Stimulated activated CD8-positive, alpha-beta memory T cell treated with anti-CD3 and anti-CD28 coated beads, Interleukin-7, amount 100 ng/mL, for 4 hours (primary cell): ENCODE results near the gene C1orf52.

Source experiments
- DNase-seq, 2 donors: peaks; one replicate each; pipeline ENCODE4 v3.0.0-alpha.2; 2020; ENCODE audit warnings: low read depth in 2 of 2

C1orf52 gene

GRCh38 chr1:85259118-85259911 is at the start of gene C1orf52:
TSS of gene C1orf52 (minus strand) at chr1:85259662. CDS start at chr1:85259633, 29 bp downstream.
- DNase-seq: peak; percentile 90 to 92

GRCh38 chr1:85308833-85309350 is 49.4 kb upstream of the C1orf52 start:
- DNase-seq: no peak

GRCh38 chr1:85307987-85308832 is 48.7 kb upstream of the C1orf52 start:
- DNase-seq: peak; percentile 31 to 44

- DNase-seq: no peak
Measured at GRCh38 chr1:85306236-85306635, 46.8 kb upstream of the C1orf52 start.

GRCh38 chr1:85303440-85304162 is 44.1 kb upstream of the C1orf52 start:
- no peak for DNase-seq

- no peak for DNase-seq
Measured at GRCh38 chr1:85300140-85300539, 40.7 kb upstream of the C1orf52 start.

GRCh38 chr1:85297855-85298629 is 38.6 kb upstream of the C1orf52 start:
- DNase-seq: peak; percentile 71 to 76

GRCh38 chr1:85297538-85297854 is 38.0 kb upstream of the C1orf52 start:
- no peak for DNase-seq

- DNase-seq: no peak
Measured at GRCh38 chr1:85296980-85297379, 37.5 kb upstream of the C1orf52 start.

GRCh38 chr1:85295654-85296053 is 36.2 kb upstream of the C1orf52 start:
- DNase-seq: no peak

- DNase-seq: no peak
Measured at GRCh38 chr1:85295006-85295431, 35.6 kb upstream of the C1orf52 start.

GRCh38 chr1:85290826-85291225 is 31.4 kb upstream of the C1orf52 start:
- DNase-seq: no peak

- no peak for DNase-seq
Measured at GRCh38 chr1:85289848-85290335, 30.4 kb upstream of the C1orf52 start.

GRCh38 chr1:85289207-85289847 is 29.9 kb upstream of the C1orf52 start:
- no peak for DNase-seq

GRCh38 chr1:85284202-85284601 is 24.7 kb upstream of the C1orf52 start:
- no peak for DNase-seq

- DNase-seq: no peak
Measured at GRCh38 chr1:85283475-85284199, 24.2 kb upstream of the C1orf52 start.

- DNase-seq: no peak
Measured at GRCh38 chr1:85282424-85282823, 23.0 kb upstream of the C1orf52 start.

GRCh38 chr1:85280636-85281035 is 21.2 kb upstream of the C1orf52 start:
- no peak for DNase-seq

GRCh38 chr1:85279458-85280080 is 20.1 kb upstream of the C1orf52 start:
- DNase-seq: no peak
